Iris pigment epithelial cell (primary cell): Measurements from ENCODE around the gene KLF5.

Experiments used
- DNase-seq: peaks from one replicate; pipeline ENCODE4 v3.0.0-alpha.2; 2011; ENCODE audit warnings: low read depth

KLF5 gene

GRCh38 chr13:73059460-73060250, 850 bp downstream of the KLF5 start:
- DNase-seq = peak; percentile 55

GRCh38 chr13:73060251-73061160, 1.7 kb downstream of the KLF5 start:
- peak; percentile 80 for DNase-seq

- DNase-seq = peak; percentile 55
These were observed 2.7 kb downstream of the KLF5 start for GRCh38 chr13:73061473-73061872.

- no peak for DNase-seq
These were observed 3.1 kb downstream of the KLF5 start for GRCh38 chr13:73061876-73062275.

- DNase-seq = no peak
These were observed 3.7 kb downstream of the KLF5 start for GRCh38 chr13:73062468-73062867.

GRCh38 chr13:73063166-73063565, 4.4 kb downstream of the KLF5 start:
- no peak for DNase-seq

- DNase-seq = no peak
These were observed 6.2 kb downstream of the KLF5 start for GRCh38 chr13:73065036-73065435.

- no peak for DNase-seq
These were observed 7.0 kb downstream of the KLF5 start for GRCh38 chr13:73065665-73066340.

- DNase-seq = peak; percentile 73
These were observed 10.5 kb downstream of the KLF5 start for GRCh38 chr13:73069206-73069805.

- no peak for DNase-seq
These were observed 11.8 kb downstream of the KLF5 start for GRCh38 chr13:73070451-73071098.

- no peak for DNase-seq
These were observed 13.6 kb downstream of the KLF5 start for GRCh38 chr13:73072239-73072900.

GRCh38 chr13:73073050-73073449, 14.2 kb downstream of the KLF5 start:
- no peak for DNase-seq

GRCh38 chr13:73074014-73074413, 15.2 kb downstream of the KLF5 start:
- DNase-seq = peak; percentile 58

- DNase-seq = no peak
These were observed 16.1 kb downstream of the KLF5 start for GRCh38 chr13:73074926-73075325.

GRCh38 chr13:73075546-73075945, 16.7 kb downstream of the KLF5 start:
- no peak for DNase-seq

- no peak for DNase-seq
These were observed 17.1 kb downstream of the KLF5 start for GRCh38 chr13:73075954-73076353.

GRCh38 chr13:73077865-73078264, 19.1 kb downstream of the KLF5 start:
- no peak for DNase-seq

- no peak for DNase-seq
These were observed 20.6 kb downstream of the KLF5 start for GRCh38 chr13:73079359-73079758.

- DNase-seq = no peak
These were observed 22.6 kb downstream of the KLF5 start for GRCh38 chr13:73081256-73081915.

GRCh38 chr13:73082471-73082870, 23.7 kb downstream of the KLF5 start:
- DNase-seq = no peak
